Suprapubic skin (tissue), 4 donors: Measurements from ENCODE around the gene ADAMTS12. TPM values are rescaled to one million over a fixed set of nuclear protein-coding genes. Genes with fewer than 3 reads are reported as not detected.

ENCODE experiments used
- DNase-seq, 2 donors: peaks; one replicate each; pipeline ENCODE4 v3.0.0-alpha.2; 2019; ENCODE audit warnings: low spot score in 2 of 2
- H3K27ac ChIP-seq: fragments of 200-600 bp; sonication (generic); one replicate; pipeline ENCODE4 v1.5.1; 2019
- H3K27me3 ChIP-seq: fragments of 200-600 bp; sonication (generic); one replicate; pipeline ENCODE4 v1.5.1; 2019
- H3K36me3 ChIP-seq: fragments of 200-600 bp; sonication (generic); one replicate; pipeline ENCODE4 v1.5.1; 2019
- H3K4me1 ChIP-seq: fragments of 200-600 bp; sonication (generic); one replicate; pipeline ENCODE4 v1.5.1; 2019
- H3K4me3 ChIP-seq: fragments of 200-600 bp; sonication (generic); one replicate; pipeline ENCODE4 v1.5.1; 2019; ENCODE audit warnings: mild to moderate bottlenecking
- H3K9me3 ChIP-seq: fragments of 200-600 bp; sonication (generic); one replicate; pipeline ENCODE4 v1.5.1; 2019
- CTCF ChIP-seq, 2 donors: fragments of 200-600 bp in 1 of 2; fragments of 450-650 bp in 1 of 2; sonication (generic) in 1 of 2; IDR thresholded peaks; one replicate each; pipeline ENCODE4 v1.5.1; 2016 to 2019; ENCODE audit warnings: antibody characterized with exemption in 2 of 2, mild to moderate bottlenecking in 1 of 2, moderate library complexity in 1 of 2
- EP300 ChIP-seq: sonication (generic); formaldehyde crosslinking; IDR thresholded peaks from one replicate; pipeline ENCODE4 v1.6.1; 2017; ENCODE audit warnings: antibody characterized with exemption
- POLR2A ChIP-seq, 2 donors: fragments of 450-650 bp; IDR thresholded peaks; one replicate each; pipeline ENCODE4 v1.6.1; 2017; ENCODE audit warnings: antibody characterized with exemption in 2 of 2, mild to moderate bottlenecking in 2 of 2, moderate library complexity in 2 of 2
- POLR2AphosphoS5 ChIP-seq, 3 donors: sonication (generic); formaldehyde crosslinking; IDR thresholded peaks; one replicate each; pipeline ENCODE4 v1.6.1; 2017; ENCODE audit warnings: antibody characterized with exemption in 3 of 3
- WGBS: methylation state at CpG from one replicate; pipeline ENCODE4 v1.1.5; 2018; 5-methylcytosine and 5-hydroxymethylcytosine counted together
- total RNA-seq, 4 donors: library from RNA; depleted of rRNA; stranded (reverse); fragments of >200 nt; gene quantifications; one replicate each; pipeline ENCODE4 v1.1.0, GENCODE V29; 2016

The ADAMTS12 gene
- total RNA-seq, 4 donors from 2014 or later: 0.26 to 1.3 (median 0.57) TPM

- Histone ChIP-seq H3K9me3 (no peaks in the 10 kb centered on the region), H3K27me3 (no peaks in the 10 kb centered on the region), H3K4me3 (no peak overlapping the region), H3K27ac (peak overlapping the region; percentile 54), H3K4me1 (peaks cover 5% of the 10 kb centered on the region), H3K36me3 (no peaks in the 10 kb centered on the region)
- no peak for DNase-seq
- WGBS: 66% methylated on average over 2 of the region's 2 CpGs
- no peak for TF ChIP-seq POLR2A (IDR thresholded peaks at IDR 0.05)
- no peak for TF ChIP-seq EP300
- TF ChIP-seq POLR2AphosphoS5 (IDR thresholded peaks at IDR 0.05): no peak
- no peak for TF ChIP-seq CTCF (IDR thresholded peaks at IDR 0.05)
These were observed 178.5 kb downstream of the ADAMTS12 start for GRCh38 chr5:33713136-33713765.

GRCh38 chr5:33712664-33713063, 179.1 kb downstream of the ADAMTS12 start:
- Histone ChIP-seq H3K27me3 (no peaks in the 10 kb centered on the region), H3K9me3 (no peaks in the 10 kb centered on the region), H3K36me3 (no peaks in the 10 kb centered on the region), H3K27ac (peak overlapping the region; percentile 29), H3K4me1 (peaks cover 5% of the 10 kb centered on the region), H3K4me3 (no peak overlapping the region)
- DNase-seq: no peak
- TF ChIP-seq EP300: no peak
- no peak for TF ChIP-seq POLR2A (IDR thresholded peaks at IDR 0.05)
- TF ChIP-seq POLR2AphosphoS5 (IDR thresholded peaks at IDR 0.05): no peak

- Histone ChIP-seq H3K36me3 (no peaks in the 10 kb centered on the region), H3K4me1 (peaks cover 5% of the 10 kb centered on the region), H3K9me3 (no peaks in the 10 kb centered on the region), H3K27me3 (no peaks in the 10 kb centered on the region), H3K4me3 (no peak overlapping the region), H3K27ac (no peak overlapping the region)
- no peak for TF ChIP-seq POLR2A (IDR thresholded peaks at IDR 0.05)
- TF ChIP-seq EP300: no peak
- TF ChIP-seq CTCF (IDR thresholded peaks at IDR 0.05): no peak
- TF ChIP-seq POLR2AphosphoS5 (IDR thresholded peaks at IDR 0.05): no peak
- WGBS: 53% methylated on average over 3 of the region's 3 CpGs
- peak in 1 of 2 donors; percentile 67 for DNase-seq
These were observed 180.6 kb downstream of the ADAMTS12 start for GRCh38 chr5:33711094-33711679.

GRCh38 chr5:33702867-33703266, 188.9 kb downstream of the ADAMTS12 start:
- DNase-seq: no peak
- Histone ChIP-seq H3K27me3 (no peaks in the 10 kb centered on the region), H3K9me3 (no peaks in the 10 kb centered on the region), H3K4me3 (no peak overlapping the region), H3K4me1 (no peaks in the 10 kb centered on the region), H3K36me3 (no peaks in the 10 kb centered on the region), H3K27ac (no peak overlapping the region)
- no peak for TF ChIP-seq POLR2AphosphoS5 (IDR thresholded peaks at IDR 0.05)
- TF ChIP-seq CTCF (IDR thresholded peaks at IDR 0.05): no peak
- 92% methylated on average over 3 of the region's 3 CpGs for WGBS

- H3K4me1 ChIP-seq: no peaks in the 10 kb centered on the region
- H3K9me3 ChIP-seq: no peaks in the 10 kb centered on the region
- DNase-seq: no peak
- TF ChIP-seq CTCF (IDR thresholded peaks at IDR 0.05): no peak
- no peak for TF ChIP-seq POLR2A (IDR thresholded peaks at IDR 0.05)
- TF ChIP-seq POLR2AphosphoS5 (IDR thresholded peaks at IDR 0.05): no peak
- no peak for TF ChIP-seq EP300
- 84% methylated on average over 2 of the region's 2 CpGs for WGBS
- no peaks in the 10 kb centered on the region for H3K36me3 ChIP-seq
- H3K27ac ChIP-seq: no peak overlapping the region
- no peaks in the 10 kb centered on the region for H3K27me3 ChIP-seq
- H3K4me3 ChIP-seq: no peak overlapping the region
These were observed 189.8 kb downstream of the ADAMTS12 start for GRCh38 chr5:33701951-33702350.
